GM12865 (cell line): ENCODE results near the gene ATP1A2.

Source experiments
- DNase-seq: peaks from one replicate; pipeline ENCODE4 v3.0.0; 2010; ENCODE audit warnings: low read depth
- H3K4me3 ChIP-seq: 2 replicates; pipeline ENCODE4 v1.5.1; 2011; ENCODE audit warnings: mild to moderate bottlenecking, low read depth, low read length, control low read depth
- CTCF ChIP-seq: IDR thresholded peaks from 2 replicates; pipeline ENCODE4 v1.5.1; 2011; ENCODE audit warnings: low read length, control low read depth, low read depth, inconsistent platforms; ENCODE audit not compliant: insufficient read depth; ENCODE audit errors: missing control alignments

Gene ATP1A2

DNA sequence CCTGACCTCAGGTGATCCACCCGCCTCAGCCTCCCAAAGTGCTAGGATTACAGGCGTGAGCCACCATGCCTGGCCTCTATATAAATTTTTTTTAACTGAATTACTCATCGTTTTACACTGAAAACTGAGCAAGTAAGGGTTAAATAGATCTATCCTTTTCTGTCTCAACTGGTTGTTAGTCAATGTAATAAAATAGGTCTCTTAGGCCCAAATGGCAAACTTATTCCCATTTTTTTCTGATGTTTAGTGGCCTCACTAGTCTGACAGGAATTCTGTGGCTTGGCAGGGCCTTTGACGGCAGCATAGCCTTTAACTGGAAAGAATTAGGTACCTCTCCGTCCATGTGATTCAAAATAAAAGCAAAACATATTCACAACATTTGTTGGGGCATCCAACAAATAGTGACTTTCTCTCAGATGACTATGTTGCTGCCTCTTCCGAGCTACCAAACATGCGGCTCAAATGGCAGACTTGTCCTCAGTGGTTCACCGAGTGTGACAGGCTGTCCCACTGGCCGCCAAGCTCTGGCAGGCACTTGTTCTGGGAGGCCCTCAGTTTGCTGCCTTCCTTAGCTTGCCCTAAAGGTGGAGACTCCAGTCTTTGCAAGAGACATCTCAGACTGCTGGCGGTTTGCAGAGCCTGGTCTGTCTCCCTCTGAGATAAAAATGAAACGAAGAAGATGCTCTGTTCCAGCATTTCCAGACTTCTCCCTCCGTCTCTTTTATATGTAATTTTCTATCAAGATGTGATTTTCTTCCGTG, 53.2 kb downstream of the ATP1A2 start:
- TF ChIP-seq CTCF: no peak
- no peak for DNase-seq
- H3K4me3 ChIP-seq: no peak overlapping the region

DNA sequence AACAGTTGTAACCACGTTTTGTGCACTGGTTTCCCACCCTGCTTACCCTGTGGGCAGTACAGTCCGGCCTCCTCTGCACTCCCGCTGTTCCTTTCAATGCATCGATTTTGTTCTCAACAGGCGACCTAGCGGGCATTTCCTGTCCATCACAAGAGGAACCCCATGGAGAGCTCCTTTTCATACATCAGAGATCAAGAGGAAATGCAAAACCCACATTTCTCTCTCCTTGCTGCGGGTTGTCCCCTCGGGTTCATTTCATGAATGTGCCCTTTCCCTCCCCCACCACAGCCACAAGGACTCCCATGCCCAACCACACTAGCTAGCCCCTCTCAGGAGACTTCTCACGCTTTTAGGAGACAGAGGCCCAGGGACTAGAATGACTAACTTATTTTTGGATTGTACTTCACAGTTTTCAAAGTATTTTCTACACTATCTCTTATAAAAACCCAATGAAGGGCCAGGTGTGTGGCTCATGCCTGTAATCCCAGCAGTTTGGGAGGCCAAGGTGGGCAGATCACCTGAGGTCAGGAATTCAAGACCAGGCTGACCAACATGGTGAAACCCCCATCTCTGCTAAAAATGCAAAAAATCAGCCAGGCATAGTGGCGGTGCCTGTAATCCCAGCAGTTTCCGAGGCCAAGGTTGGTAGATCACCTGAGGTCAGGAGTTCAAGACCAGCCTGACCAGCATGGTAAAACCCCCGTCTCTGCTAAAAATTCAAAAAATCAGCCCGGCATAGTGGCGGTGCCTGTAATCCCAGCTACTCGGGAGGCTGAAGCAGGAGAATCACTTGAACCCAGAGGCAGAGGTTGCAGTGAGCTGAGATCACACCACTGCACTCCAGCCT, 54.2 kb downstream of the ATP1A2 start:
- no peak overlapping the region for H3K4me3 ChIP-seq
- peak; percentile 89 for DNase-seq
- TF ChIP-seq CTCF: no peak

GRCh38 chr1:160171354-160171753, 55.8 kb downstream of the ATP1A2 start:
- H3K4me3 ChIP-seq: no peak overlapping the region
- DNase-seq: no peak
- no peak for TF ChIP-seq CTCF

- no peak overlapping the region for H3K4me3 ChIP-seq
- TF ChIP-seq CTCF: no peak
- DNase-seq: no peak
These were observed 56.4 kb downstream of the ATP1A2 start for GRCh38 chr1:160171980-160172379.

GRCh38 chr1:160177231-160177630, 61.7 kb downstream of the ATP1A2 start:
- peak; percentile 46 for DNase-seq
- no peak for TF ChIP-seq CTCF
- H3K4me3 ChIP-seq: peak overlapping the region; percentile 28; the same call in 1 of the 2 replicates

DNA sequence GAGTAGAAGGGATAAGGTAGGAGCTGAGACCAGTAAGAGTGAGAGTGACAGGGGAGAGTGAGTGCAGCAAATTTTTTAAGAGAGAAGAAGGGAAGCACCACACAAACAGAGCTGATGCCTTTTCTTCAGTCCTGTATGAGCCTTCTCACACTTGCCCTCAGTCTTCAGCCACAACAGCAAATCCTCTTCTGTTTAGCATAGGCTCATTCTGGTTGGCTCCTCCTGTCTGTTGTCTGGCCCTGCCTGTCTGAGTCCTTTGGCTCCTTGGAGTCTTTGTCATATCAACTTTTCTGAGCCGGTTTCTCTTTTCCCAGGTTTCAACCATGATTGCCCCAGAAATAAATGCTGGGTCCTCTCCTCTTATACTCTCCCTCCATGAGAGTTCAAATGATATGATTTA, 62.1 kb downstream of the ATP1A2 start:
- TF ChIP-seq CTCF: no peak
- H3K4me3 ChIP-seq: peak overlapping the region; percentile 28; the same call in 1 of the 2 replicates
- DNase-seq: no peak

- no peak for TF ChIP-seq CTCF
These were observed 63.2 kb downstream of the ATP1A2 start for GRCh38 chr1:160178731-160179130.

More at GRCh38 chr1:160178731-160179130, 63.2 kb downstream of the ATP1A2 start:
- no peak overlapping the region for H3K4me3 ChIP-seq
- DNase-seq: no peak
